A549 (cell line): ENCODE measurements around the gene FAM50B. TPM values are rescaled to one million over a fixed set of nuclear protein-coding genes. Genes with fewer than 3 reads are reported as not detected.

Source experiments
- ATAC-seq, 2 experiments: fragments of 200-7000 bp in 1 of 2; fragments of >200 bp in 1 of 2; cut with Nextera tagmentation in 1 of 2; cut with Tn5 transposase in 1 of 2; 3 replicates each; pipeline versions ENCODE4 v1.8.0 to v1.9.1; 2018 to 2020; ENCODE audit warnings: mild to moderate bottlenecking in 1 of 2, moderate library complexity in 1 of 2
- CTCF ChIA-PET: fragments of 300-600 bp; sonication (Branson Sonifier 250); formaldehyde crosslinking; extraction: SDS; loops from one replicate; lab custom pipeline; 2021; ENCODE audit warnings: antibody characterized with exemption, inconsistent platforms; lab: Yijun Ruan, JAX
- POLR2A ChIA-PET: fragments of 350-600 bp; formaldehyde crosslinking; extraction: SDS; loops from one replicate; lab custom pipeline; 2021; ENCODE audit warnings: antibody characterized with exemption, inconsistent platforms; lab: Yijun Ruan, JAX
- DNase-seq, 2 experiments: peaks; one replicate each; pipeline versions ENCODE4 v3.0.0 to v3.0.0-alpha.2; 2011 to 2016; ENCODE audit warnings: low read depth in 1 of 2, low spot score in 1 of 2
- FAIRE-seq: peaks from 2 replicates; lab custom pipeline; 2011; peaks lifted over from hg19 to GRCh38; lab: Jason Lieb, UNC
- H3K27ac ChIP-seq, 2 experiments: fragments of >200 bp; sonication (Bioruptor Twin); formaldehyde crosslinking; 3 replicates each; pipeline ENCODE4 v1.5.1; 2016 to 2017
- H3K4me1 ChIP-seq: fragments of >200 bp; sonication (Bioruptor Twin); formaldehyde crosslinking; 3 replicates; pipeline ENCODE4 v1.6.1; 2016
- H3K4me2 ChIP-seq: fragments of >200 bp; sonication (Bioruptor Twin); formaldehyde crosslinking; 3 replicates; pipeline ENCODE4 v1.6.1; 2016
- H3K4me3 ChIP-seq: fragments of >200 bp; sonication (Bioruptor Twin); formaldehyde crosslinking; 3 replicates; pipeline ENCODE4 v1.5.1; 2016
- H3K9me3 ChIP-seq: fragments of >200 bp; sonication (Bioruptor Twin); formaldehyde crosslinking; 3 replicates; pipeline ENCODE4 v1.6.1; 2016
- BCL3 ChIP-seq: fragments of >200 bp; sonication (Bioruptor Twin); formaldehyde crosslinking; IDR thresholded peaks from 3 replicates; pipeline ENCODE4 v1.6.1; 2016
- CBX2 ChIP-seq: fragments of 200-600 bp; sonication (generic); IDR thresholded peaks from 2 replicates; pipeline ENCODE4 v1.6.1; 2016; ENCODE audit warnings: low read depth, mild to moderate bottlenecking, borderline replicate concordance
- CBX8 ChIP-seq: fragments of 200-600 bp; sonication (generic); IDR thresholded peaks from 2 replicates; pipeline ENCODE4 v1.6.1; 2016
- CEBPB ChIP-seq, 2 experiments: fragments of >200 bp in 1 of 2; sonication (Bioruptor Twin) in 1 of 2; formaldehyde crosslinking in 1 of 2; IDR thresholded peaks; 2 replicates each; pipeline ENCODE4 v1.6.1; 2012 to 2016
- CHD4 ChIP-seq: fragments of 200-600 bp; sonication (generic); IDR thresholded peaks from 2 replicates; pipeline ENCODE4 v1.6.1; 2016; ENCODE audit warnings: antibody characterized with exemption, mild to moderate bottlenecking, borderline replicate concordance
- CTCF ChIP-seq: fragments of >200 bp; sonication (Bioruptor Twin); formaldehyde crosslinking; IDR thresholded peaks from 3 replicates; pipeline ENCODE4 v1.5.1; 2016
- E2F6 ChIP-seq: IDR thresholded peaks from 2 replicates; pipeline ENCODE4 v1.6.1; 2012; ENCODE audit warnings: low read depth, borderline replicate concordance
- EHMT2 ChIP-seq: fragments of 200-600 bp; sonication (generic); IDR thresholded peaks from 2 replicates; pipeline ENCODE4 v1.6.1; 2016; ENCODE audit warnings: antibody characterized with exemption, low read depth, mild to moderate bottlenecking, moderate library complexity
- EP300 ChIP-seq, 2 experiments: fragments of >200 bp; sonication (Bioruptor Twin); formaldehyde crosslinking; IDR thresholded peaks; 2 replicates in 1 of 2; 3 replicates in 1 of 2; pipeline ENCODE4 v1.6.1; 2016 to 2017
- ESRRA ChIP-seq: fragments of 150-350 bp; IDR thresholded peaks from 2 replicates; pipeline ENCODE4 v1.6.1; 2014; ENCODE audit warnings: mild to moderate bottlenecking, low read length, borderline replicate concordance
- FOXS1 ChIP-seq: fragments of 250-450 bp; sonication (Bioruptor Pico); IDR thresholded peaks from 2 replicates; pipeline ENCODE4 v1.5.0; 2020; ENCODE audit warnings: mild to moderate bottlenecking, moderate library complexity
- HEYL ChIP-seq: fragments of 250-450 bp; sonication (Bioruptor Pico); IDR thresholded peaks from 2 replicates; pipeline ENCODE4 v1.8.0; 2021; ENCODE audit warnings: mild to moderate bottlenecking, moderate library complexity
- HMGXB4 ChIP-seq: fragments of 250-450 bp; sonication (Bioruptor Pico); IDR thresholded peaks from 2 replicates; pipeline ENCODE4 v1.5.0; 2021; ENCODE audit warnings: mild to moderate bottlenecking, moderate library complexity, borderline replicate concordance
- JUNB ChIP-seq: fragments of >200 bp; sonication (Bioruptor Twin); formaldehyde crosslinking; IDR thresholded peaks from 2 replicates; pipeline ENCODE4 v1.6.1; 2016
- KDM1A ChIP-seq: fragments of 200-600 bp; sonication (generic); IDR thresholded peaks from 2 replicates; pipeline ENCODE4 v1.6.1; 2016; ENCODE audit warnings: low read depth, mild to moderate bottlenecking
- MYC ChIP-seq: IDR thresholded peaks from 2 replicates; pipeline ENCODE4 v1.6.1; 2012; ENCODE audit warnings: mild to moderate bottlenecking, inconsistent platforms, low read length, improper control_type of control experiment, borderline replicate concordance
- NFE2L2 ChIP-seq: fragments of 150-350 bp; conservative IDR thresholded peaks from 2 replicates; pipeline ENCODE4 v1.6.1; 2014; ENCODE audit warnings: low read length
- PBX3 ChIP-seq: IDR thresholded peaks from 2 replicates; pipeline ENCODE4 v1.6.1; 2012
- PHF8 ChIP-seq: fragments of 200-600 bp; sonication (generic); IDR thresholded peaks from 2 replicates; pipeline ENCODE4 v1.6.1; 2016; ENCODE audit warnings: low read depth, mild to moderate bottlenecking, antibody characterized with exemption, moderate library complexity, borderline replicate concordance
- RARB ChIP-seq: fragments of 250-450 bp; sonication (Bioruptor Pico); IDR thresholded peaks from 2 replicates; pipeline ENCODE4 v1.8.0; 2021; ENCODE audit warnings: mild to moderate bottlenecking, moderate library complexity
- RCOR1 ChIP-seq: fragments of 150-350 bp; IDR thresholded peaks from 2 replicates; pipeline ENCODE4 v1.6.1; 2014; ENCODE audit warnings: antibody characterized with exemption, low read length, low read depth
- RNF2 ChIP-seq: fragments of 200-600 bp; sonication (generic); IDR thresholded peaks from 2 replicates; pipeline ENCODE4 v1.6.1; 2016; ENCODE audit warnings: low read depth, mild to moderate bottlenecking, antibody characterized with exemption, moderate library complexity, borderline replicate concordance
- TFCP2L1 ChIP-seq: fragments of 250-450 bp; sonication (Bioruptor Pico); IDR thresholded peaks from 2 replicates; pipeline ENCODE4 v1.5.0; 2021; ENCODE audit warnings: mild to moderate bottlenecking
- USF2 ChIP-seq: fragments of 450-650 bp; IDR thresholded peaks from 2 replicates; pipeline ENCODE4 v1.6.1; 2014; ENCODE audit warnings: antibody characterized with exemption
- ZC3H11A ChIP-seq: fragments of 450-650 bp; IDR thresholded peaks from 2 replicates; pipeline ENCODE4 v1.6.1; 2014; ENCODE audit warnings: antibody characterized with exemption, mild to moderate bottlenecking
- ZNF302 ChIP-seq: fragments of 250-450 bp; sonication (Bioruptor Pico); IDR thresholded peaks from 2 replicates; pipeline ENCODE4 v1.9.0; 2021; ENCODE audit warnings: inconsistent platforms, mild to moderate bottlenecking, moderate library complexity
- WGBS: methylation state at CpG from one replicate; pipeline ENCODE4 v1.1.6; 2017; ENCODE audit errors: missing lambda C conversion rate; 5-methylcytosine and 5-hydroxymethylcytosine counted together
- polyA plus RNA-seq, 4 experiments: library from polyadenylated mRNA; depleted of rRNA in 3 of 4; stranded (reverse); fragments of >200 nt; fragmentation: RNase III in 1 of 4; extraction: RNeasy Plus Mini Kit Qiagen cat#74134 plus additional on column Dnase treatment in 1 of 4; gene quantifications; 2 replicates in 3 of 4; 3 replicates in 1 of 4; pipeline ENCODE4 v1.2.3, GENCODE V29; 2011 to 2017

The FAM50B gene
- polyA plus RNA-seq, 2 of the 4 experiments (the other 2 are of a cell fraction): 5.1 to 6.4 TPM

GRCh38 chr6:3809982-3810381 lies 39.2 kb upstream of the FAM50B start (continued):
- TF ChIP-seq HMGXB4 (no peak), MYC (no peak), EHMT2 (no peak)

GRCh38 chr6:3811191-3811590 lies 38.0 kb upstream of the FAM50B start:
- CTCF ChIA-PET: interaction anchor here (0.9 to 1.7 kb wide), 2 partner anchors 63 to 180 kb away, joined by 3 to 9 read pairs; no protein-coding TSS in a partner anchor
- Histone ChIP-seq H3K4me1 (peaks cover 44% of the 10 kb centered on the region), H3K4me3 (no peak overlapping the region)
- TF ChIP-seq USF2 (no peak), PBX3 (no peak), NFE2L2 (no peak), EP300 (IDR thresholded peaks at IDR 0.05) (no peak), RNF2 (no peak), RCOR1 (no peak), EHMT2 (no peak), PHF8 (no peak), CBX8 (no peak), CBX2 (no peak)
- TF ChIP-seq, all 56 proteins: peak for 0
- Histone ChIP-seq H3K9me3 (no peaks in the 10 kb centered on the region), H3K27ac (peak overlapping the region; percentile 78 to 82; a peak in 5 of 6 replicates), H3K4me2 (no peak overlapping the region)
- no peak for ATAC-seq
- POLR2A ChIA-PET: no interaction called here
- no peak for DNase-seq
- 79% methylated on average over 2 of the region's 2 CpGs for WGBS
- no peak for FAIRE-seq

GRCh38 chr6:3812596-3812995 lies 36.6 kb upstream of the FAM50B start:
- Histone ChIP-seq H3K4me3 (no peak overlapping the region), H3K27ac (peak overlapping the region; percentile 65 to 81), H3K9me3 (no peaks in the 10 kb centered on the region), H3K4me1 (peaks cover 40% of the 10 kb centered on the region), H3K4me2 (peak overlapping the region; percentile 61)
- ChIA-PET CTCF (interaction anchor here (1.1 kb wide), 2 partner anchors 70 to 120 kb away, joined by 4 to 5 read pairs; no protein-coding TSS in a partner anchor), POLR2A (interaction anchor here (1.2 kb wide), 1 partner anchor 36 kb away, joined by 3 read pairs; the partner anchor contains the start of gene FAM50B)
- ATAC-seq (no peak), DNase-seq (no peak), FAIRE-seq (no peak)
- 79% methylated on average over 3 of the region's 3 CpGs for WGBS
- TF ChIP-seq KDM1A (no peak), BCL3 (no peak), ZNF302 (CRISPR knock-in tag) (no peak), CEBPB (IDR thresholded peaks at IDR 0.05) (no peak), TFCP2L1 (CRISPR knock-in tag) (no peak), FOXS1 (CRISPR knock-in tag) (no peak), CTCF (no peak), PHF8 (no peak), HEYL (CRISPR knock-in tag) (no peak), NFE2L2 (no peak), ESRRA (no peak), CHD4 (no peak), JUNB (no peak), ZC3H11A (no peak), HMGXB4 (no peak), RARB (CRISPR knock-in tag) (no peak), E2F6 (no peak)
